Mucosa of stomach (tissue), 1 donor: ENCODE measurements around the gene GNGT1.

Experiments
- H3K27me3 ChIP-seq: one replicate; pipeline ENCODE4 v1.7.0; 2013; ENCODE audit warnings: mild to moderate bottlenecking, low read length; ENCODE audit not compliant: control insufficient read depth, insufficient read depth
- H3K36me3 ChIP-seq: one replicate; pipeline ENCODE4 v1.7.0; 2013; ENCODE audit warnings: low read length; ENCODE audit not compliant: control insufficient read depth, insufficient read depth
- H3K4me1 ChIP-seq: one replicate; pipeline ENCODE4 v1.7.0; 2013; ENCODE audit warnings: mild to moderate bottlenecking, low read length; ENCODE audit not compliant: control insufficient read depth, insufficient read depth
- H3K4me3 ChIP-seq: one replicate; pipeline ENCODE4 v1.7.0; 2013; ENCODE audit warnings: low read length
- H3K9ac ChIP-seq: one replicate; pipeline ENCODE4 v1.7.0; 2013; ENCODE audit warnings: mild to moderate bottlenecking, low read length, moderate library complexity
- H3K9me3 ChIP-seq: one replicate; pipeline ENCODE4 v1.7.0; 2013; ENCODE audit warnings: mild to moderate bottlenecking, low read length, moderate library complexity; ENCODE audit not compliant: control insufficient read depth
- donor health status: Pancreatic carcinoma.

GNGT1 gene

GRCh38 chr7:93906267-93906666 lies at the start of gene GNGT1:
TSS of gene GNGT1 (plus strand) at chr7:93906567. CDS start at chr7:93906747, 180 bp downstream.
- Histone ChIP-seq H3K36me3 (no peaks in the 10 kb centered on the region), H3K9ac (no peak within 1 kb of the TSS), H3K4me3 (no peak within 1 kb of the TSS), H3K9me3 (no peaks in the 10 kb centered on the region), H3K4me1 (no peaks in the 10 kb centered on the region), H3K27me3 (no peaks in the 10 kb centered on the region)

- H3K27me3 ChIP-seq: no peaks in the 10 kb centered on the region
- no peaks in the 10 kb centered on the region for H3K4me1 ChIP-seq
These were observed 47.5 kb upstream of the GNGT1 start for GRCh38 chr7:93858857-93859256.

DNA sequence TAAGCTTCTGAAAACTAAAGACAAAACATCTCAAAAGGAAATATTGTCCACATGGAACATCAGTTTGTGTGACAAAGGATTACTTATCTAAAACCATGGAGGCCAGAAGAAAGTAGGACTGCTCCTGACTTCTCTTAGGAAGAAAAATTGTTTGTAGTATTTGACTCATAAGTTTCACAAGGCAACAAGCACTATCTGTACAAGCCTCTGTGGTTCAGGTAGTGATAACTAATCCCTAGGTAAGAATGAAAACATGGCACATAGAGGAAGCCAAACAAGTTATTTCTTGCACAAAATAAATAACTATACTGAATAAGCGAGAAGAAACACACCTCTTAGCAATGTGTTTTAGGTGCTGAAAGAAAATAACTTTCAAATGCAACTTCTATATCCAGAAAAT lies 46.1 kb upstream of the GNGT1 start:
- Histone ChIP-seq H3K27me3 (no peaks in the 10 kb centered on the region), H3K9ac (no peak overlapping the region), H3K9me3 (no peaks in the 10 kb centered on the region), H3K4me3 (no peak overlapping the region), H3K4me1 (no peaks in the 10 kb centered on the region), H3K36me3 (no peaks in the 10 kb centered on the region)

More at GRCh38 chr7:93858857-93859256, 47.5 kb upstream of the GNGT1 start:
- Histone ChIP-seq H3K36me3 (no peaks in the 10 kb centered on the region), H3K4me3 (no peak overlapping the region), H3K9me3 (no peaks in the 10 kb centered on the region), H3K9ac (no peak overlapping the region)

- Histone ChIP-seq H3K4me1 (no peaks in the 10 kb centered on the region), H3K36me3 (no peaks in the 10 kb centered on the region), H3K4me3 (no peak overlapping the region), H3K9ac (no peak overlapping the region), H3K9me3 (no peaks in the 10 kb centered on the region), H3K27me3 (no peaks in the 10 kb centered on the region)
These were observed 44.9 kb upstream of the GNGT1 start for GRCh38 chr7:93861325-93861949.

GRCh38 chr7:93862651-93863050 lies 43.7 kb upstream of the GNGT1 start:
- Histone ChIP-seq H3K9ac (no peak overlapping the region), H3K4me1 (no peaks in the 10 kb centered on the region), H3K36me3 (no peaks in the 10 kb centered on the region), H3K4me3 (no peak overlapping the region), H3K27me3 (no peaks in the 10 kb centered on the region), H3K9me3 (no peaks in the 10 kb centered on the region)

GRCh38 chr7:93866886-93867285 lies 39.5 kb upstream of the GNGT1 start:
- H3K4me3 ChIP-seq: no peak overlapping the region
- no peak overlapping the region for H3K9ac ChIP-seq
- no peaks in the 10 kb centered on the region for H3K9me3 ChIP-seq
- no peaks in the 10 kb centered on the region for H3K36me3 ChIP-seq
- no peaks in the 10 kb centered on the region for H3K27me3 ChIP-seq
- no peaks in the 10 kb centered on the region for H3K4me1 ChIP-seq

GRCh38 chr7:93873998-93874574 lies 32.3 kb upstream of the GNGT1 start:
- no peaks in the 10 kb centered on the region for H3K27me3 ChIP-seq
- no peak overlapping the region for H3K9ac ChIP-seq
- no peaks in the 10 kb centered on the region for H3K4me1 ChIP-seq
- no peak overlapping the region for H3K4me3 ChIP-seq
- H3K36me3 ChIP-seq: no peaks in the 10 kb centered on the region
- no peaks in the 10 kb centered on the region for H3K9me3 ChIP-seq

GRCh38 chr7:93877742-93878141 lies 28.6 kb upstream of the GNGT1 start:
- H3K9ac ChIP-seq: no peak overlapping the region
- no peaks in the 10 kb centered on the region for H3K36me3 ChIP-seq
- H3K9me3 ChIP-seq: no peaks in the 10 kb centered on the region
- H3K4me3 ChIP-seq: no peak overlapping the region
- no peaks in the 10 kb centered on the region for H3K4me1 ChIP-seq
- no peaks in the 10 kb centered on the region for H3K27me3 ChIP-seq

DNA sequence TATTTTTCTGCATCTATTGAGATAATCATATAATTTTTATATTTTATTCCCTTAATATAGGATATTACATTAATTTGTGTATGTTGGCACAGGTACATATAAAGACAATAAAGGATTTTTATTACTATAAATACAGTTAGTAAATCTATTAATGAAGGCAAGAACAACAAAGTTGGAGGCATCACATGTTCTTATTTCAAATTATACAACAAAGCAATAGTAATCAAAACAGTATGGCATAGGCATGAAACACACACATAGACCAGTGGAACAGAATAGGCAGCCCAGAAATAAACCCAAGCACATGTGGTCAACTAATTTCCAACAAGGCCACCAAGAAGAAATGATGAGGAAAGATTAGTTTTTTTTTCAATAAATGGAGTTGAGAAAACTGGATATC lies 27.0 kb upstream of the GNGT1 start:
- H3K4me3 ChIP-seq: no peak overlapping the region
- H3K9me3 ChIP-seq: no peaks in the 10 kb centered on the region
- no peaks in the 10 kb centered on the region for H3K36me3 ChIP-seq
- H3K27me3 ChIP-seq: no peaks in the 10 kb centered on the region
- H3K9ac ChIP-seq: no peak overlapping the region
- no peaks in the 10 kb centered on the region for H3K4me1 ChIP-seq

DNA sequence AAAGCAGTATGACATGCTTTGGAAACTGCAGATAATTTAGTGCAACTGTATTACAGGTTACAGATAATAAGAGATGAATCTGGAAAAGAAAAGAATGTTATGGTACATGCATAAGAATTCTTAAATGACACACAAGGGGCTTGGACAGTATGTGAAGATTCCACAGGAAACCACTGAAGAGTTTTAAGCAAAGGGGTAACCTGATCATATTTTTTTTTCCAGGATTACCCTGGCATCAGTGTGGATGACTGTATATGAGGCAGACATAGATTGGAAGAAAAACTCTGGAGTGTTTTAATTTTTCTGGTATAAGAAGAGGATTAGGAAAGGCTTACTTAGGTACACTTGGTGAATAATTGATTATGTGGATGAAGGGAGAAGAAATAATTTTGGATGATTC lies 23.9 kb upstream of the GNGT1 start:
- Histone ChIP-seq H3K4me3 (no peak overlapping the region), H3K27me3 (no peaks in the 10 kb centered on the region), H3K4me1 (no peaks in the 10 kb centered on the region)

GRCh38 chr7:93883078-93883916 lies 23.1 kb upstream of the GNGT1 start:
- Histone ChIP-seq H3K36me3 (no peaks in the 10 kb centered on the region), H3K9me3 (no peaks in the 10 kb centered on the region), H3K4me3 (no peak overlapping the region), H3K4me1 (no peaks in the 10 kb centered on the region), H3K9ac (no peak overlapping the region), H3K27me3 (no peaks in the 10 kb centered on the region)

More for the DNA sequence above, 23.9 kb upstream of the GNGT1 start:
- Histone ChIP-seq H3K36me3 (no peaks in the 10 kb centered on the region), H3K9me3 (no peaks in the 10 kb centered on the region), H3K9ac (no peak overlapping the region)

- Histone ChIP-seq H3K36me3 (no peaks in the 10 kb centered on the region), H3K4me1 (no peaks in the 10 kb centered on the region), H3K9ac (no peak overlapping the region), H3K9me3 (no peaks in the 10 kb centered on the region), H3K4me3 (no peak overlapping the region), H3K27me3 (no peaks in the 10 kb centered on the region)
These were observed 22.4 kb upstream of the GNGT1 start for GRCh38 chr7:93883917-93884345.
